Glomerular endothelial cell (primary cell): ENCODE results near the gene TSPAN5. TPM values are rescaled to one million over a fixed set of nuclear protein-coding genes. Genes with fewer than 3 reads are reported as not detected.
"Not testable (repeated sequence)": the region's sequence is repeated elsewhere in the genome, so short reads cannot be mapped to it uniquely, and the experiment has no call there.

ENCODE experiments used
- DNase-seq: peaks from one replicate; pipeline ENCODE4 v3.0.0-alpha.2; 2011; ENCODE audit warnings: low read depth, low spot score; ENCODE audit errors: extremely low read depth
- total RNA-seq: library from RNA; depleted of rRNA; stranded (reverse); fragments of >200 nt; gene quantifications from 2 replicates; pipeline ENCODE4 v1.2.3, GENCODE V29; 2015

TSPAN5 gene
- total RNA-seq, 1 donor from 2014 or later, result 35.6 TPM

DNA sequence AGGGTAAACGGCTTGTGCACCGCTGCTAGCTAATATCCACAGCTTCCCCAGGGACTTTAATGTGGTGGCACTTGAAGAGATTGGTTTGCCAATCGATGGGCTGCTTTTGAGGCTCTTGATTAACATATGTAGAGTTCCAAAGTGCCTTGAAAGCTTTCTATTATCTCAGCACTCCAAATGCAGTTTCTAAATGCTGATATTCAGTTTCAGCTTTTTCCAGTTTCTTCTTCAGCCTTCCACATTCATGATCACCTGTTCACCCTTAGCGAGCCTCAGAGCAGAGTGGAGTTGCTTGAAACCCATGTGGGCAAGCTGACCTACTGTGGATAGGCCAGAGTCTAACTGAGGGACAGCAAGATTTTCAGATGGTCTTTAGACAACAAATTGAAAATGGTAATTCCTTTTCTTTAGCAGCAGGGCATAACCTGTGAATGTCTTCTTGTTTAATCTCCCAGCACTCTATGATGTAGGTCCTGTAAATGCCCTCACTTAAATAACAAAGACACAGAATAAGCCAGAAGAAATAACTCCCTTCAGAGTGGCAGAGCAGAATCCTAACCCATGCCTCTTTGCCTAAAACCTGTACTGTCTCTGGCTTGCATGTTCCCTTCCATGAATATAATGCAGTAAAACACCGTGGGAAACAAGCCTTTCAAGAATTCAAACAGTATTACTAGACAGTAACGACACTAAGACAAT lies 99.8 kb downstream of the TSPAN5 start:
- DNase-seq, result no peak

GRCh38 chr4:98557194-98557892 lies 101.1 kb downstream of the TSPAN5 start:
- peak; percentile 18 for DNase-seq

DNA sequence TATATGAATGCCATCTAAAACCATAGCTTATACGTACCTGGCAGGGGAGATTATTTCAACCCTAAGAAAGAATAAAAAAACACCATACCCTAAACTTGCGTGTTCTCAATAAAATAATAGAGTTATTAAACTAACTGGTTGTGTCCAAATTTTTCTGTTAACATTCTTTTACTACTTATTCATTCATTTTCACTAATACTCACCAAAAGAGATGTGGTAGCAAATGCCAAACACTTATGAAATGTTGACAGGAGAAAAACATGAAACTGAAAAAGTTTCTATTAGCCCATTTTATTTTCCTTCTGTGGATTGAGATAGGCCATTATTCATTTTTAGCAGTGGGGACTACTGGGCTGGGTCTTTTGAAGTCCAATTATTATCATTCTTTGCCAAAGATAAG lies 102.0 kb downstream of the TSPAN5 start:
- DNase-seq, result no peak

GRCh38 chr4:98555798-98556445 lies 102.5 kb downstream of the TSPAN5 start:
- no peak for DNase-seq

- no peak for DNase-seq
Observed at GRCh38 chr4:98546910-98547594, 111.4 kb downstream of the TSPAN5 start.

DNA sequence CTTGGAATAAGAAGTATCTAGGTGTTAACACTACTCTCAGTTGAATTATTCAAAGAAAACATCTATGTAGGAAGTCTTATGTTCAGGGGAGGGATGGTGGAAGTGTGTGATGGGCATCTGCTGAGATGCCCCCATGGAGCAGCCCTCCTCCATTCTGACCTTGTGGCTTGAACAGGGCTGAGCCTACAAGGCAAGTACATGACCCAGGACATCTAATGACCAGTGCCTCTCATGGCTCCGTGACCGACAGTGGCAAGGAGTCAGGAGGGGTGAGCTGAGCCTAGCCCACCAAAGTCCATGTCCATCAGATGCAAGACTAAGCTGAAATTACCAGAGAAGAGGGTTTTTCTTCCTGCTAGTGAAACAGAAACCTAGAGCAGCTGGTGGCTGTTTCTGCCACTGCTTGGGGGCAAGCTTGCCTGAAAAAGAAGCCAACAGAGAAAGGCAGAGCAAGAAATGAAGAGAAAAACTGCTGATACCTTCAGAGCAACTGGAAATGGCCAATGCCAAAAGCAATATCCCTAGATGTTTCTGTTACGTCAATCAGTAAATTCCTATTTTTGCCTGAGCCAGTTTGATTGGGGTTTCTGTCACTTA lies 113.5 kb downstream of the TSPAN5 start:
- DNase-seq, result no peak

GRCh38 chr4:98544141-98544817 lies 114.1 kb downstream of the TSPAN5 start:
- no peak for DNase-seq

DNA sequence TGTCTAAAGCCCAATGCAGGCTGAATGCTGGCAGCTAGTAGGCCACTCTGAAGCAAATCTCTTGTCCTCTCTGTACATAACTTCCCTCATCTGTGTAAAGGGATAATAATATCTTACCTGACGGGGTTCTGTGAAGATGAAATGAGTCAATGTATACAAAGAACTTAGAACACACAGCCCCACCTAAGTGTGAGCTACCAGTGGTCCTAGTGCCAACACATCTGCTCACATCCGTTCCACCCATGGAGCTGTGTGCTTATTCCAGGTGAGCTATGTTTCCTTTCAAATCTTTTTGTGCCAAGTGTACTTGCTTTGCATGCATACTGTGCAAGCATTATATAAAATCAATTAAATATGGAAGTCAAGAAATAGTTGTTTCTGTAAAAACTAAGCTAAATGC lies 116.4 kb downstream of the TSPAN5 start:
- DNase-seq, result no peak

DNA sequence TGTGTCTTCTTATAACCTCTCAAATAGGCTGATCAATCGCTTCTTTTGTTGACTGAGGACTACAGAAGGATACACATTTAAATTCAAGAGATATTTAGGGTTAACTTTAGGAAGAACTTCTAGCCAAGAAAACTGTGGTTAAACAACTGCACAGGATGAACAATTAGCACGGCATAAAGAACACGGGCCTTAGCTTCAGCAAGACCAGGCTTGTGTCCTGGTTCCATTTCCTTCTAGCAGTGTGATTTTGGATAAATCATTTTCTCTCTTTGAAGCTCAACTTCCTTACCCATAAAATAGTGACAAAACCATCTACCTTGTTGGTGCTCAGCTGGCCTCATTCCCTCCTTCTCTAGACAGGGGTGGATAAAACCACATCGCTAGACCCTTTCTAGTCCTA lies 117.6 kb downstream of the TSPAN5 start:
- DNase-seq, result no peak

- DNase-seq, result no peak
Observed at GRCh38 chr4:98539741-98540140, 118.7 kb downstream of the TSPAN5 start.

DNA sequence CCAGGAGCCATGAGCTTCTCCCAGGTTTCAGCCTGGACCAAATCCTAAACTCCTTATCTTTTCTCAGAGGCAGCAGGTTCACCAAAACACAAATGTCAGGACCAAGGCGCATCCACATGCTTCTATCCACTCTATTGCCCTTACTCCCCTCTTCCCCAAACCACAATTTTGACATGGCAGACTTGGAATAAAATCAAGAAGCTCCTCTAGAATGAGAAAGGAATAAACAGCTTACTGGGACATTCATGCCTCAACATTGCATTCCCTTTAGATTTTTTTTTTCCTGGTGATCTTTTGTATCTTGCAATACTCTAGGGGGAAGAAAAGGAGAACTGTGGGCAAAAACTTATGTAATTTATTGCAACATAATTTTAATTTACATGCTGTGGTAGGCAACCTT lies 119.1 kb downstream of the TSPAN5 start:
- DNase-seq, result no peak

DNA sequence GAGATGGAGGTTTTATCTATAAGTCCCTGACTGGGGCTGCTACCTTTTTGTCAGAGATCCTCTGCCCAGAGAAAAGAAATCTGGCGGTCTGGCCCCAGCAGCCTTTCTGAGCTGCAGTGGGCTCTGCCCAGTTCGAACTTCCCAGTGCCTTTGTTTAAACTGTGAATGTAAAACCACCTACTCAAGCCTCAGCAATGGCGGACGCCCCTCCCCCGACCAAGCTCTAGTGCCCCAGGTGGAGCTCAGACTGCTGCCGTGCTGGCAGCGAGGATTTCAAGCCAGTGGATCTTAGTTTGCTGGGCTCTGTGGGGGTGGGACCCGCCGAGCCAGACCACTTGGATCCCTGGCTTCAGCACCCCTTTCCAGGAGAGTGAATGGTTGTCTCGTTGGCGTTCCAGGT lies 121.8 kb downstream of the TSPAN5 start:
- DNase-seq, result no peak

GRCh38 chr4:98534146-98534545 lies 124.3 kb downstream of the TSPAN5 start:
- not testable (repeated sequence) for DNase-seq

DNA sequence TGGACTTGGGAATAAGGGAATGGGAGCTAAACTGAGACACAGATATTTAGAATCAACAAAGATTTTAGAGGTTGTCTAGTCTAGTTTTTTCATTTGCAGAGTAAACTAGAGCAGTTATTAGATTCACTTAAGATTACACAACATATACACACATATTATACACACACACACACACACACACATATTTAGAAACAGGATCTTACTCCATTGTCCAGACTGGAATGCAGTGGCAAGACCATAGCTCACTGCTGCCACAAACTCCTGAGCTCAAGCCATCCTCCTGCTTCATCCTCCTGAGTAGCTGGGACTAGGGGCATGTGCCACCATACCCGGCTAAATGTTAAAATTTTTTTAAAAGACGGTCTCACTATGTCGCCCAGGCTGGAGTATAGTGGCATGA lies 127.8 kb downstream of the TSPAN5 start:
- DNase-seq, result no peak

DNA sequence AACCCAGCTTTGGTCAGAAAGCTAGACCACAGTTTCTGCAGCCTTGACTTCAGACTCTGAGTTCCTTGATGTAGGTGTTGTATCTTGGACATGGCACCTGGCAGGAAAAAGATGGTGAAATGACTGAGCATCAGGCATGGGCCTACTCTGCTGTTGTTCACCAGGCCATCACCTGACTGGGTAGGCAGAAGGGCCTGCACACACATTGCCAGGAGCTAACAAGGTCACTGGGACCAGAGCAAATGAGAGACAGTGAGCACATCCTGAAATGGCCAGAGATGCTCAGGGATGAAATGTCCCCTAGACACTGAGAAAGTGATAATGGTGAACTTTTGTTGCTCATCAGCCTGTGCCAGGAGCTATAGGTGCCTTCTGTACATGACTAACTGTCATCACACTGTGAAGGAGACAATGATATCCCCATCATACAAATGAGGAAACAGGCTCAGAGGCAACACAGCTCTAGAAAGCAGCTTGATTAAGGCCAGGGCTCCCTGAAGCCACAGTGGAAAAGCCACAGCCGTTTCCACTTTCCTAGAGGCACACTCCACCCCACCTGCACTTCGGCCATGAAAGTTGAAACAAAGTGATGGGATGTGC lies 128.3 kb downstream of the TSPAN5 start:
- DNase-seq, result no peak

DNA sequence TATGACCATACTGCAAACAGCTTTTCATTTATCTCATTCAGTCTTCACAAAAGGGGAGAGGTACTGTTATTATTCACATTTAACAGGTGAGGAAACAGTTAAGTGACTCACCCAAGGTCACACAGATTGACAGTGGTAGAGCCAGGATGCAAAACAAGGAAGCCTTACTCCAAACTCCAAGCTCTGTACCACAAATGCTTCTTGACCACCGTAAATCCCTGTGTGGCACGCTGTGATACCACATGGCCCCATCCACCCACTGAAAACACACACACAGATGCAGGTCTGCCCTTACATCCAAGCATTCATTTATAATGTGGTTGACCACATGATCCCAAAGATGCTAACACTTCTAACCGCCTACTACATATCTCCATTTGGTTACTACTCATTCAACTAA lies 129.5 kb downstream of the TSPAN5 start:
- DNase-seq, result no peak

DNA sequence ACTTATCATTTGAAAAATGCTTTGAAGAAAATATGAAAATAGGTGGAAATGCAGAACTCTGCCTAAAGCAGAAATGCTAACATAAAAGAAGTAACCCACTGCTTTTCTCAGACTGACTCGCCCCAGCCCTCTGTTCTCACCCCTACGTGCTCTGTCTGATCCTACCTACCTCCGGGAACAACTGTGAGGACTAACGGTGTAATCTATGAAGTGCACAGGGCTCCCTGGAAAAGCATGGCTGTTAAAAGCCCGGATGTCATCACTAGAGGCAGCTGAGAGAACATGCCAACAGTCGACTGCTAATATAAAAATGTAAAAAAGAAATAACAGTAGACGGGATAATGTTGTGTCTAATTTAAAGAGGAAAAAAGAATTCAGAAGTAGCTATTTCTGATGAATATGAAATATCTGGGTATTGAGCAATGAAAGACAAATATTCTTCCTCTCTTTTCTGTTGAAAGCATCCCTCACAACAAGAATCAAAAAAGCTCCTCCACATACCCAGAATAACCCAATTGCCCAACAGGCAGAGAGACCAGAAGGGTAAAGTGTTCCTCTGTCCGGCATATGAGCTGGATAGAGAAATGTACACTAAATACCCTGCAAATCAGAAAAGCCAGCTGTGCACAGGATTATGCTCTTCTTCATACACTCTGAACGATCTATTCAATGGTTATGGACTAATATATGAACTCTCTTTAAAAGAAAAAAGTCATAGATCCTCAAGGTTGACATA lies 130.7 kb downstream of the TSPAN5 start:
- DNase-seq, result no peak

DNA sequence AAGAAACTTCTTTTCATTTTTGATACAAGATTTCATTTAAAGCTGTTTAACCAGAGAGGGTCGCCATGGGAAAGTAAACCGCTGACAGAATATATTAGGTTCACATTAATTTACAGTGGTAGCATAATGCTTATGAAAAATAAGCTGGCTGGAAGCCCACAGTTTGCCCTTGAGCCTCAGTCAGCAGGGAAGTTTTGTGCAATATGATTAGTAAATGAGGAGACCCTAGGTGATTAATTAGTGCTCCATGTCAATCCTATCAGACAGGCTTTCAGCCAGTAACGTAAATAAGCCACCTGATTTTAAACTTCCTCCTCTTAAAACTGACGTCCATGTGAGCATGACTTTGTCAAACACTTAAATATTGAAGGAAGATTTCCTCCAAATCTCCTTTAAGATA lies 134.2 kb downstream of the TSPAN5 start:
- DNase-seq, result no peak

- DNase-seq, result peak; percentile 37
Observed at GRCh38 chr4:98522636-98523395, 135.6 kb downstream of the TSPAN5 start.
